IMR-90 (cell line): ENCODE results near the gene RIPK3. TPM values are rescaled to one million over a fixed set of nuclear protein-coding genes. Genes with fewer than 3 reads are reported as not detected.
A peak's percentile ranks its signal among the peaks of the same experiment; 100 is the strongest.

Experiments
- ATAC-seq: fragments of 200-7000 bp; cut with Tn5 transposase; 2 replicates; pipeline ENCODE4 v1.9.1; 2020; ENCODE audit warnings: low read depth, mild to moderate bottlenecking, moderate library complexity
- BruUV-seq: library from RNA; stranded (reverse); fragments of 400-500 nt; replicated peaks from 2 replicates; lab custom pipeline; 2021; lab: Mats Ljungman, UMichigan
- CTCF ChIA-PET: fragments of 300-600 bp; formaldehyde crosslinking; extraction: SDS; loops from one replicate; lab custom pipeline; 2021; ENCODE audit warnings: antibody characterized with exemption; lab: Yijun Ruan, JAX
- POLR2A ChIA-PET: fragments of 300-600 bp; sonication (Branson Sonifier 250); formaldehyde crosslinking; loops from one replicate; lab custom pipeline; 2022; ENCODE audit warnings: antibody characterized with exemption; ENCODE audit not compliant: unreplicated experiment; lab: Charles Lee
- DNase-seq: peaks from one replicate; pipeline ENCODE4 v3.0.0; 2013
- H2AFZ ChIP-seq: replicated peaks from 2 replicates; pipeline ENCODE3; 2013; ENCODE audit warnings: low read length, mild to moderate bottlenecking; ENCODE audit not compliant: poor library complexity
- H2AK5ac ChIP-seq: 2 replicates; pipeline ENCODE4 v1.6.1; 2013; ENCODE audit warnings: low read depth, low read length, inconsistent platforms
- H2AK9ac ChIP-seq: replicated peaks from 2 replicates; pipeline ENCODE3; 2013; ENCODE audit warnings: mild to moderate bottlenecking, low read depth, low read length, moderate library complexity; ENCODE audit not compliant: poor library complexity
- H2BK120ac ChIP-seq: 2 replicates; pipeline ENCODE4 v1.6.1; 2013; ENCODE audit warnings: low read depth, low read length, inconsistent platforms
- H2BK15ac ChIP-seq: 3 replicates; pipeline ENCODE4 v1.6.1; 2013; ENCODE audit warnings: low read depth, low read length, inconsistent platforms
- H2BK20ac ChIP-seq: 2 replicates; pipeline ENCODE4 v1.6.1; 2013; ENCODE audit warnings: low read depth, mild to moderate bottlenecking, inconsistent platforms, low read length, moderate library complexity
- H2BK5ac ChIP-seq: 2 replicates; pipeline ENCODE4 v1.6.1; 2013; ENCODE audit warnings: mild to moderate bottlenecking, low read depth, low read length, inconsistent platforms; ENCODE audit not compliant: poor library complexity, severe bottlenecking
- H3K14ac ChIP-seq: replicated peaks from 2 replicates; pipeline ENCODE4 v1.6.1; 2013; ENCODE audit warnings: low read depth, low read length, inconsistent platforms
- H3K18ac ChIP-seq: 2 replicates; pipeline ENCODE4 v1.6.1; 2013; ENCODE audit warnings: low read depth, low read length, control low read depth
- H3K23ac ChIP-seq: 2 replicates; pipeline ENCODE4 v1.6.1; 2013; ENCODE audit warnings: low read depth, low read length, inconsistent platforms
- H3K27ac ChIP-seq: 2 replicates; pipeline ENCODE4 v1.5.1; 2013; ENCODE audit warnings: mild to moderate bottlenecking, control low read depth, low read length; ENCODE audit not compliant: insufficient read depth
- H3K27me3 ChIP-seq: 2 replicates; pipeline ENCODE4 v1.6.1; 2013; ENCODE audit warnings: low read length; ENCODE audit not compliant: control insufficient read depth, insufficient read depth
- H3K36me3 ChIP-seq: 2 replicates; pipeline ENCODE4 v1.6.1; 2013; ENCODE audit warnings: low read length, mixed read lengths; ENCODE audit not compliant: control insufficient read depth, insufficient read depth
- H3K4ac ChIP-seq: 2 replicates; pipeline ENCODE4 v1.6.1; 2013; ENCODE audit warnings: low read depth, low read length, inconsistent platforms
- H3K4me1 ChIP-seq: 2 replicates; pipeline ENCODE4 v1.6.1; 2013; ENCODE audit warnings: low read length, mixed read lengths; ENCODE audit not compliant: control insufficient read depth, insufficient read depth
- H3K4me2 ChIP-seq: 2 replicates; pipeline ENCODE4 v1.6.1; 2013; ENCODE audit warnings: low read depth, mild to moderate bottlenecking, control low read depth, low read length, moderate library complexity
- H3K4me3 ChIP-seq: 2 replicates; pipeline ENCODE4 v1.5.1; 2013; ENCODE audit warnings: low read depth, mild to moderate bottlenecking, control low read depth, low read length, moderate library complexity; ENCODE audit not compliant: insufficient read depth
- H3K56ac ChIP-seq: 2 replicates; pipeline ENCODE4 v1.6.1; 2013; ENCODE audit warnings: low read length, inconsistent platforms; ENCODE audit not compliant: insufficient read depth; ENCODE audit errors: extremely low read depth
- H3K79me1 ChIP-seq, 2 experiments: 2 replicates each; pipeline ENCODE4 v1.6.1; 2013; ENCODE audit warnings: low read length in 2 of 2, inconsistent platforms in 1 of 2, low read depth in 1 of 2
- H3K9ac ChIP-seq: 2 replicates; pipeline ENCODE4 v1.6.1; 2013; ENCODE audit warnings: low read depth, low read length, control low read depth
- H3K9me1 ChIP-seq: 2 replicates; pipeline ENCODE4 v1.6.1; 2013; ENCODE audit warnings: low read length, inconsistent platforms; ENCODE audit not compliant: insufficient read depth
- H3K9me3 ChIP-seq: 2 replicates; pipeline ENCODE4 v1.6.1; 2013; ENCODE audit warnings: low read length; ENCODE audit not compliant: control insufficient read depth, insufficient read depth
- H4K20me1 ChIP-seq: 2 replicates; pipeline ENCODE4 v1.6.1; 2013; ENCODE audit warnings: low read length, inconsistent platforms; ENCODE audit not compliant: insufficient read depth
- H4K5ac ChIP-seq: 2 replicates; pipeline ENCODE4 v1.6.1; 2013; ENCODE audit warnings: mild to moderate bottlenecking, low read depth, low read length, control low read depth
- H4K8ac ChIP-seq, 2 experiments: 2 replicates each; pipeline ENCODE4 v1.6.1; 2013; ENCODE audit warnings: low read depth in 2 of 2, low read length in 2 of 2, control low read depth in 1 of 2, inconsistent platforms in 1 of 2
- H4K91ac ChIP-seq: 2 replicates; pipeline ENCODE4 v1.6.1; 2013; ENCODE audit warnings: low read depth, low read length, inconsistent platforms; ENCODE audit not compliant: insufficient read depth
- BHLHE40 ChIP-seq: fragments of 150-350 bp; IDR thresholded peaks from 2 replicates; pipeline ENCODE4 v1.6.1; 2016; ENCODE audit warnings: mild to moderate bottlenecking, low read depth, low read length
- CEBPB ChIP-seq: IDR thresholded peaks from 2 replicates; pipeline ENCODE4 v1.6.1; 2012; ENCODE audit warnings: low read depth, low read length, improper control_type of control experiment
- CHD1 ChIP-seq: IDR thresholded peaks from 2 replicates; pipeline ENCODE4 v1.6.1; 2012; ENCODE audit warnings: low read depth, low read length, improper control_type of control experiment
- FOS ChIP-seq: fragments of 150-350 bp; IDR thresholded peaks from 2 replicates; pipeline ENCODE4 v1.6.1; 2016; ENCODE audit warnings: low read depth, low read length
- MAFK ChIP-seq: IDR thresholded peaks from 2 replicates; pipeline ENCODE4 v1.6.1; 2012; ENCODE audit warnings: low read depth, low read length, improper control_type of control experiment
- MAZ ChIP-seq: IDR thresholded peaks from 2 replicates; pipeline ENCODE4 v1.6.1; 2012; ENCODE audit warnings: low read depth, mild to moderate bottlenecking, low read length, improper control_type of control experiment, moderate library complexity, borderline replicate concordance
- MXI1 ChIP-seq: IDR thresholded peaks from 2 replicates; pipeline ENCODE4 v1.6.1; 2012; ENCODE audit warnings: low read depth, mild to moderate bottlenecking, low read length, moderate library complexity, borderline replicate concordance
- NFE2L2 ChIP-seq: fragments of 150-350 bp; IDR thresholded peaks from 2 replicates; pipeline ENCODE4 v1.6.1; 2016; ENCODE audit warnings: low read depth, mild to moderate bottlenecking, low read length
- POLR2A ChIP-seq: IDR thresholded peaks from 2 replicates; pipeline ENCODE4 v1.6.1; 2012; ENCODE audit warnings: mild to moderate bottlenecking, low read depth, low read length
- RAD21 ChIP-seq: IDR thresholded peaks from 2 replicates; pipeline ENCODE4 v1.6.1; 2012; ENCODE audit warnings: low read length, improper control_type of control experiment
- RCOR1 ChIP-seq: IDR thresholded peaks from 2 replicates; pipeline ENCODE4 v1.6.1; 2012; ENCODE audit warnings: mild to moderate bottlenecking, low read length, improper control_type of control experiment; ENCODE audit not compliant: insufficient replicate concordance
- RFX5 ChIP-seq: IDR thresholded peaks from 2 replicates; pipeline ENCODE4 v1.8.0; 2012; ENCODE audit warnings: low read depth, mild to moderate bottlenecking, low read length, moderate library complexity
- WGBS, 2 experiments: methylation state at CpG; one replicate each; pipeline versions ENCODE4 v1.1.5 to v1.1.7; 2013; ENCODE audit warnings: missing lambda C conversion rate in 2 of 2; ENCODE audit not compliant: insufficient read length in 1 of 2; ENCODE audit errors: extremely low coverage in 2 of 2; 5-methylcytosine and 5-hydroxymethylcytosine counted together
- dilution Hi-C: fragments of 300-500 bp; cut with HindIII; formaldehyde crosslinking; loops from one replicate; pipeline ENCODE4 v1.14.3; 2018; ENCODE audit warnings: low sequenced_read_pairs; ENCODE audit not compliant: unreplicated experiment
- in situ Hi-C: fragments of 300-500 bp; cut with MboI; formaldehyde crosslinking; loops from 3 replicates; pipeline ENCODE4 v1.14.3; 2019; ENCODE audit warnings: low sequenced_read_pairs, inconsistent platforms, mixed read lengths
- intact Hi-C: fragments of 100-400 bp; cut with micrococcal nuclease; formaldehyde crosslinking; loops from 2 replicates; pipeline ENCODE4 v1.10.0; 2022
- polyA plus RNA-seq, 3 experiments: library from polyadenylated mRNA; depleted of rRNA; stranded (reverse); fragments of >200 nt; gene quantifications; 2 replicates each; pipeline ENCODE4 v1.2.3, GENCODE V29; 2012; ENCODE audit warnings: low replicate concordance in 1 of 3
- total RNA-seq: library from RNA; depleted of rRNA; stranded (reverse); fragments of >200 nt; gene quantifications from 2 replicates; pipeline ENCODE4 v1.2.3, GENCODE V29; 2012
- TF ChIP-seq, protein P1 (sequence below): fragments of 150-350 bp; IDR thresholded peaks from 2 replicates; pipeline ENCODE4 v1.6.1; 2016; ENCODE audit warnings: low read depth, mild to moderate bottlenecking, low read length, moderate library complexity, borderline replicate concordance
- TF ChIP-seq, protein P2 (sequence below): conservative IDR thresholded peaks from 2 replicates; pipeline ENCODE4 v1.5.1; 2012; ENCODE audit warnings: mild to moderate bottlenecking, low read depth, low read length, improper control_type of control experiment
- TF ChIP-seq, protein P3 (sequence below): fragments of 150-350 bp; IDR thresholded peaks from 2 replicates; pipeline ENCODE4 v1.6.1; 2017; ENCODE audit warnings: mild to moderate bottlenecking, antibody characterized with exemption, low read length, low read depth

Gene RIPK3
- total and polyA plus RNA-seq, 2 of the 4 experiments (the other 2 are of a cell fraction): 0.09 TPM; not detected in 1

GRCh38 chr14:24321212-24321975 is 18.4 kb downstream of the RIPK3 start:
- Histone ChIP-seq H2BK15ac (no peak overlapping the region), H4K20me1 (no peaks in the 10 kb centered on the region), H3K14ac (no peak overlapping the region), H2AK9ac (no peak overlapping the region), H4K91ac (no peak overlapping the region), H3K27ac (no peak overlapping the region), H4K8ac (no peak overlapping the region), H2BK20ac (no peak overlapping the region), H3K23ac (no peak overlapping the region), H3K4me1 (no peaks in the 10 kb centered on the region), H3K27me3 (peaks cover 61% of the 10 kb centered on the region), H3K18ac (no peak overlapping the region), H2AK5ac (no peak overlapping the region; the same call in 1 of the 2 replicates), H2BK5ac (no peak overlapping the region), H2BK120ac (no peak overlapping the region), H3K9me3 (no peaks in the 10 kb centered on the region), H3K4ac (no peak overlapping the region), H3K36me3 (no peaks in the 10 kb centered on the region), H3K56ac (no peak overlapping the region), H3K79me1 (no peaks in the 10 kb centered on the region), H3K4me3 (no peak overlapping the region), H2AFZ (peak overlapping the region; percentile 57), H4K5ac (no peak overlapping the region), H3K4me2 (no peak overlapping the region), H3K9me1 (peaks cover 3% of the 10 kb centered on the region; the same call in 1 of the 2 replicates), H3K9ac (no peak overlapping the region)
- 65% methylated on average over 4 of the region's 14 CpGs; no CpG with 5 or more reads in 1 of the 2 experiments for WGBS, 2 experiments
- TF ChIP-seq RFX5 (no peak), FOS (no peak), RAD21 (no peak), CHD1 (no peak), BHLHE40 (no peak), MAZ (no peak), POLR2A (no peak), MAFK (no peak), RCOR1 (no peak), CEBPB (no peak), NFE2L2 (no peak), MXI1 (no peak)
- TF ChIP-seq, protein P1, sequence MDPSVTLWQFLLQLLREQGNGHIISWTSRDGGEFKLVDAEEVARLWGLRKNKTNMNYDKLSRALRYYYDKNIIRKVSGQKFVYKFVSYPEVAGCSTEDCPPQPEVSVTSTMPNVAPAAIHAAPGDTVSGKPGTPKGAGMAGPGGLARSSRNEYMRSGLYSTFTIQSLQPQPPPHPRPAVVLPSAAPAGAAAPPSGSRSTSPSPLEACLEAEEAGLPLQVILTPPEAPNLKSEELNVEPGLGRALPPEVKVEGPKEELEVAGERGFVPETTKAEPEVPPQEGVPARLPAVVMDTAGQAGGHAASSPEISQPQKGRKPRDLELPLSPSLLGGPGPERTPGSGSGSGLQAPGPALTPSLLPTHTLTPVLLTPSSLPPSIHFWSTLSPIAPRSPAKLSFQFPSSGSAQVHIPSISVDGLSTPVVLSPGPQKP: no peak
- TF ChIP-seq, protein P2, sequence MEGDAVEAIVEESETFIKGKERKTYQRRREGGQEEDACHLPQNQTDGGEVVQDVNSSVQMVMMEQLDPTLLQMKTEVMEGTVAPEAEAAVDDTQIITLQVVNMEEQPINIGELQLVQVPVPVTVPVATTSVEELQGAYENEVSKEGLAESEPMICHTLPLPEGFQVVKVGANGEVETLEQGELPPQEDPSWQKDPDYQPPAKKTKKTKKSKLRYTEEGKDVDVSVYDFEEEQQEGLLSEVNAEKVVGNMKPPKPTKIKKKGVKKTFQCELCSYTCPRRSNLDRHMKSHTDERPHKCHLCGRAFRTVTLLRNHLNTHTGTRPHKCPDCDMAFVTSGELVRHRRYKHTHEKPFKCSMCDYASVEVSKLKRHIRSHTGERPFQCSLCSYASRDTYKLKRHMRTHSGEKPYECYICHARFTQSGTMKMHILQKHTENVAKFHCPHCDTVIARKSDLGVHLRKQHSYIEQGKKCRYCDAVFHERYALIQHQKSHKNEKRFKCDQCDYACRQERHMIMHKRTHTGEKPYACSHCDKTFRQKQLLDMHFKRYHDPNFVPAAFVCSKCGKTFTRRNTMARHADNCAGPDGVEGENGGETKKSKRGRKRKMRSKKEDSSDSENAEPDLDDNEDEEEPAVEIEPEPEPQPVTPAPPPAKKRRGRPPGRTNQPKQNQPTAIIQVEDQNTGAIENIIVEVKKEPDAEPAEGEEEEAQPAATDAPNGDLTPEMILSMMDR: no peak
- TF ChIP-seq, protein P3, sequence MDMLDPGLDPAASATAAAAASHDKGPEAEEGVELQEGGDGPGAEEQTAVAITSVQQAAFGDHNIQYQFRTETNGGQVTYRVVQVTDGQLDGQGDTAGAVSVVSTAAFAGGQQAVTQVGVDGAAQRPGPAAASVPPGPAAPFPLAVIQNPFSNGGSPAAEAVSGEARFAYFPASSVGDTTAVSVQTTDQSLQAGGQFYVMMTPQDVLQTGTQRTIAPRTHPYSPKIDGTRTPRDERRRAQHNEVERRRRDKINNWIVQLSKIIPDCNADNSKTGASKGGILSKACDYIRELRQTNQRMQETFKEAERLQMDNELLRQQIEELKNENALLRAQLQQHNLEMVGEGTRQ: no peak
- in situ Hi-C loops (no loop called here), dilution Hi-C loops (no loop called here), intact Hi-C loops (no loop called here)
- BruUV-seq: no TSS peak
- ChIA-PET POLR2A (interaction anchor here (0.6 kb wide), 1 partner anchor 228 kb away, joined by 7 read pairs; no protein-coding TSS in a partner anchor), CTCF (interaction anchor here (1.4 to 1.9 kb wide), 2 partner anchors 12 to 13 kb away, joined by 3 to 9 read pairs; no protein-coding TSS in a partner anchor)
- no peak for DNase-seq
- no peak for ATAC-seq
